Fibroblast of pulmonary artery (primary cell): ENCODE data around the gene SSUH2.

Experiments
- DNase-seq: peaks from one replicate; pipeline ENCODE4 v3.0.0-alpha.2; 2010; ENCODE audit warnings: low read depth
- H3K4me3 ChIP-seq: replicated peaks from 2 replicates; pipeline ENCODE4 v1.5.1; 2011; ENCODE audit warnings: low read depth, mild to moderate bottlenecking, control low read depth, low read length, moderate library complexity
- TF ChIP-seq, protein P1 (sequence below): IDR thresholded peaks from 2 replicates; pipeline ENCODE4 v1.5.1; 2011; ENCODE audit warnings: mild to moderate bottlenecking, control low read depth, low read length, inconsistent platforms; ENCODE audit errors: missing control alignments

Gene SSUH2

DNA sequence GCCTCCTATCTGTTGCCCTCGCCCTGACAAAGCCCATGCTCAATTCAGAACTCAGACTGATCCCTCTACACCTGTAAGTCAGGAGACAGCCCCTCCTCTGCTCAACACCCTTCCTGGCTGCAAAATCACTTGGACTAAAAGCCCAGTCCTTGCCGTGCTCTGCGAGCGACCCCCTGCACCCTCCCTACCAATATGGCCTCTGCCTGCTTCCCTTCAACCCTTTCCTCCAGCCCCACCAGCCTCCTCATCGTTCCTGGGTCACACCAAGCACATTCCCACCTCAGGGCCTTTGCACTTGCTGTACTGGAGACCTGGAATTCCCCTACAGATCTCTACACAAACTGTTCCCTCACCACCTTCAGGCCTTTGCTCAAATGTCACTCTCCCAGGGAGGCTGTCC, 5.2 kb upstream of the SSUH2 start:
- no peak overlapping the region for H3K4me3 ChIP-seq
- TF ChIP-seq, protein P1, sequence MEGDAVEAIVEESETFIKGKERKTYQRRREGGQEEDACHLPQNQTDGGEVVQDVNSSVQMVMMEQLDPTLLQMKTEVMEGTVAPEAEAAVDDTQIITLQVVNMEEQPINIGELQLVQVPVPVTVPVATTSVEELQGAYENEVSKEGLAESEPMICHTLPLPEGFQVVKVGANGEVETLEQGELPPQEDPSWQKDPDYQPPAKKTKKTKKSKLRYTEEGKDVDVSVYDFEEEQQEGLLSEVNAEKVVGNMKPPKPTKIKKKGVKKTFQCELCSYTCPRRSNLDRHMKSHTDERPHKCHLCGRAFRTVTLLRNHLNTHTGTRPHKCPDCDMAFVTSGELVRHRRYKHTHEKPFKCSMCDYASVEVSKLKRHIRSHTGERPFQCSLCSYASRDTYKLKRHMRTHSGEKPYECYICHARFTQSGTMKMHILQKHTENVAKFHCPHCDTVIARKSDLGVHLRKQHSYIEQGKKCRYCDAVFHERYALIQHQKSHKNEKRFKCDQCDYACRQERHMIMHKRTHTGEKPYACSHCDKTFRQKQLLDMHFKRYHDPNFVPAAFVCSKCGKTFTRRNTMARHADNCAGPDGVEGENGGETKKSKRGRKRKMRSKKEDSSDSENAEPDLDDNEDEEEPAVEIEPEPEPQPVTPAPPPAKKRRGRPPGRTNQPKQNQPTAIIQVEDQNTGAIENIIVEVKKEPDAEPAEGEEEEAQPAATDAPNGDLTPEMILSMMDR = no peak
- DNase-seq = no peak

DNA sequence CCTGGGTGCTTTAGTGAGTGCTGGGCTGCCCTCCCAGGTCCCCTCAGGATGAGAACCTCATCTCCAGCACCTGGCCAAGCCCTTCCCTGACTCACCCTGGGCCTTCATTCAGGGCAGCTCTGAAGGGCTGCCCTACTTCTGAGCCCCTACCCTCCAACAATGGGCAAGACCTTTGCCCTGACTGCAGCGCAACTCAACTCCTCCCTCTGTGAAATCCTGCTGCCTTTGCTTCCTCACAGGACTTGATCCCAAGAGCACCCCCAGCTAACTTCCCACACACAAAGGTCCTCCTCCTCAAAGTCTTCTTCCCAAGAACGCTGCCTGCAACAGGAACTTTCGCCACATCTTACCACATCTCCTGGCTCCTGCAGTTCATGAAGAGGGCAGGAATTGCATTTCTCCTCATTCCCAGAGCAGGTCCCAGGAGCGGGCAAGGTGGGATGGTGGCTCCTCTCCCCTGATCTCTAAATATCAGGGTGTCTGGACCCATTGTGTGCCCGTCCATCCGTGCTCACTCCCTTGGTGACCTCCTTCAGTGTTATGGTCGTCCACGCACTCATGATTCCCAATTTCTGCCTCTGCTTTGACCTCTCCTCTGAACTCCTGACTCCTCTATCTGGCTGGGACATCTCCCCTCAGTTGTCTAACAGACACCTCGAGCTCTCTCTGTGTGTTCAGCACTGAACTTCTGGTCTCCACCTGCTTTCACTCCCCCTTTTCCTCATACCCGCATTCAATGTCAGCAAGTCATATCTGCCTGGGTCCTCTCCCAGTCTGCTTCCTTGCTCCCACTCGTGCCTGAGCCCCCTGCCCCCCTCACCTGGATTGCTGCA, 4.5 kb upstream of the SSUH2 start:
- no peak overlapping the region for H3K4me3 ChIP-seq
- no peak for DNase-seq

DNA sequence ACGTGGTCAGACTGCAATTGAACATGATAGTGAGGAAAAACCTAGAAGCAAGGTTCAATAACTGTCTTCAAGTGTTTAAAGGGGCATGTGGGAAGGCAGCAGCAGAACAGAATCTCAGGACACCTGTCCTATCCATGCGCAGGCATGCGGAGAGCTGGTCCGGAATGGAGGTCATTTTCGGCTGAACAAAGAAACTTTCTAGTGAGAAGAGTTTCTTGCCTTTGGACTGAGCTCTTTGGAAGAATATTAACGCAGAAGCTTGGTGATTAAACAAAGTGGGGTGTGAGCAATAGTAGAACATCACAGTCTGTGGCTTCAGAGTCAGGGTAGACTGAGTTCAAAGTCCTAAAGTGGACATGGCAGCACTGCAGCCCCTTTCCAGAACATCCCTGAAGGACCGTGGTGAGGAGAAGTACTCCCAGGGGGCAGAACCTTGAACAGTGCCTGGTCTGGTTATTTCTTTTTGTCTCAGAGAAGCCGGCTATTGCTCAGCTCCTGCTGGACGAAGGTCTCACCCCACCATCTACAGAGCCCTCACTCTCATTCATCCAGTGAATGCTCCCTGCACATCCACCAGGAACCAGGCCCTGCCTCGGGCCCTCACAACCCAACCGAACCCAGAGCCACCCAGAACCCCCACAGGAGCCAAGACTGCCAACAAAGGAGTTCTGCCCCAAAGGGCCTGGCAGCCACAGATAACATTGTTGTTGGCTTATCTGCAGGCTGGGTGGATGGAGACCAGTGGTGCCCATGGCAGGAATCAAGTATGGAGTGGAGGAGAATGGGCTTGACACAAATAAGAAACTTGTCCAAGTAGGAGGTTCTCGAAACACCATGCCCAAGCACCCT, 2.8 kb upstream of the SSUH2 start:
- TF ChIP-seq, protein P1 = no peak
- H3K4me3 ChIP-seq = no peak overlapping the region
- DNase-seq = no peak

More for the DNA sequence above, 4.5 kb upstream of the SSUH2 start:
- TF ChIP-seq, protein P1 = no peak

DNA sequence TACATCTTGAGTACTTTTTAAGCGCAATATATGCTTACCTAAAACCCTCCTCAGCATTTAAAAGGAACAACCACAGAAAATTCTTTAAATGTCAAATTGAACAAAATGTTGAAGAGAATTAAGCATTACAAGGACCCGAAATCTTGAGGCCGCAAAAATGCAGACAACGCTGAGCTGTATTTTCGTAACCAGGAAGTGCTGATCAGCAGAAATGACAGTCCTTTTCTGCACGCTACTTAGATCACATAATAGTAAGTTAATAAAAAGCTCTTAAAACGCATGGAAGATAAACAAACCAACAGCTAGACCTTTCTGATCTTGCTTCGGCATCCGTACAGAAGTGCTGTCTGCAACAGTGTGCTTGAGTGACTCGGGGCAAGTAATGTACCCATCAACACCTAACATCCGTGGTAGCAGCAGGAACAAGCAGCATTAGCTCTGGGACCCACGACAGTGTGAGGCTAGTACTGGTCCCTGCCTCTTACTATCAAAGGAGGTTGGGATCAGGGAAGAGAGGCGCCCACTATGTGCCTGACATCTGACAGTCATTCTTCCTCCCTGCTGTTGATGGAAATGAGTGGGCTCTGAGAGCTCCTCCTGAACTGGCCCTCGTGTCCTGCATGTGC, 1.8 kb upstream of the SSUH2 start:
- DNase-seq = no peak
- TF ChIP-seq, protein P1 = no peak
- H3K4me3 ChIP-seq = no peak overlapping the region

DNA sequence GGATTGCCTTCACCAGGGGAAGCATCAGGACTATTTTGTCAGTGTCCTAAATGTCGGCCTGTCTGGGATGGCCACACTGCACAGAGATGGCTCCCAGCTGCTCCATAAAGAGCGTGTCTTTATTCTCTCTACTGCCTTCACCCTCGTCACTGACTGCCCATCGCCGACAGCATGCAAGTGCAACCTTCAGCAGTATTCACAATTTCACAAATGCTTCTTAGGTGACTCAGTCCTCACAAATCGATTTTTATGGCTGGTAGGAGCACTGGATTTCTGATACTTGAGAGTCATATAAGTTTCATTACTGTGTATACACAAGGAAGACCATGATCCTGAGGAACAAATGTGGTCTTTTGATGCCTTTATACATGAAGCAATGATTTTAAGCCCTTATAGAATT, 1.1 kb upstream of the SSUH2 start:
- DNase-seq = no peak
- H3K4me3 ChIP-seq = no peak overlapping the region
- TF ChIP-seq, protein P1 = no peak

DNA sequence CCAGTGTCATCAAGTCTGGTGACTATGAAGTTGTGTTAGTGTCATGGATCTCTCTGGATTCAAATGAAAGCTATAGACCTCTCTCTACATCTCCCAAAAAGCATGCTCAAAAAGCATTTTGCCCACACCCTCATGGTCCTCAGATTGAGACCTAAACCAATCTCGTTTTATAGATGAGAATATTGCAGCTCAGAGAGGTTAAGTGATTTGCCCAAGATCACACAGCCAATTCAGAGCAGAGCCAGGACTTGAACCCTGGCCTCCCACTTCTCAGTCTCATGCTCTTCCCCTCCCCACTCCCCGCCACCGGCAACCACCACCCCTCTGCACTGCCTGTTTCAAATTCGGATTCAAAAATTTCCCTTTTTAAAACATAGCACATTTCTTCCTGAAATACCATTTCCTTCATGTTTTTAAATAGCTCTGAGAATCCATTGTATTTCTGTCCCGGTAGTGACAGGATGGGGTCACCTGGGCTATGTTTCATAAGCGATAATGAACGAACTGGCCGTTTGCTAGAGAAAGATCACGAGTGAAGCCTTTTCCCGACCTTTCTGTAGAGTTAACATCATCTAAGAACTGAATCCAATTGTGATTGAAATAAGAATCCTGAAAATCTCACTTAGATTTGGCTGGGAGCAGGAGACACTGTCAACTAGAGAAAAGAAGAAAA, 769 bp downstream of the SSUH2 start:
- H3K4me3 ChIP-seq = no peak overlapping the region
- DNase-seq = no peak
- TF ChIP-seq, protein P1 = no peak
